DND-41 (cell line): ENCODE results near the gene DCUN1D3.

ENCODE experiments used
- EZH2 ChIP-seq: IDR thresholded peaks from 3 replicates; pipeline ENCODE4 v1.6.1; 2012; ENCODE audit warnings: borderline replicate concordance, low read depth, mild to moderate bottlenecking, moderate library complexity, low read length, inconsistent platforms; ENCODE audit not compliant: severe bottlenecking
- TF ChIP-seq, protein P1 (sequence below): IDR thresholded peaks from 2 replicates; pipeline ENCODE4 v1.5.1; 2012; ENCODE audit warnings: borderline replicate concordance, low read length, moderate library complexity, mild to moderate bottlenecking; ENCODE audit not compliant: poor library complexity, severe bottlenecking; ENCODE audit errors: extremely low read depth

DNA sequence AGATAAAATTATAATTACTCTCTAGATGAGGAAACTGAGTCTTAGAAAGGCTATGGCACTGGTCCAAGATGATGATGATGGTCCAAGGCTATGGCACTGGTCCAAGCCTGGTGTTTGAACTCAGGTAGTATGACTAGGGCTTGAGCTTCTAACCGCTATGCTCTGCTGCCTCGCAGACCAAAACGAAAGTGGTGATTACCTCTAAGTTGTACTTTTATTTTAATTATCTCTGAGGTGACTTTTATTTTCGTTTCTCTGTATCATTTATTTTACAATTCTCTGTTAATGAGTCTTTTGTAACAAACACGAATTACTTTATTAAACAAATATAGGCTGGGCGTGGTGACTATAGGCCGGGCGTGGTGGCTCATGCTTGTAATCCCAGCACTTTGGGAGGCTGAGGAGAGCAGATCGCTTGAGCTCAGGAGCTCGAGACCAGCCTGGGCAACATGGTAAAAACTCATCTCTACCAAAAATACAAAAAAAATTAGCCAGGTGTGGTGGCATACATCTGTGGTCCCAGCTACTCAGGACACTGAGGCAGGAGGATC, 88.2 kb downstream of the DCUN1D3 start:
- TF ChIP-seq EZH2: no peak
- TF ChIP-seq, protein P1, sequence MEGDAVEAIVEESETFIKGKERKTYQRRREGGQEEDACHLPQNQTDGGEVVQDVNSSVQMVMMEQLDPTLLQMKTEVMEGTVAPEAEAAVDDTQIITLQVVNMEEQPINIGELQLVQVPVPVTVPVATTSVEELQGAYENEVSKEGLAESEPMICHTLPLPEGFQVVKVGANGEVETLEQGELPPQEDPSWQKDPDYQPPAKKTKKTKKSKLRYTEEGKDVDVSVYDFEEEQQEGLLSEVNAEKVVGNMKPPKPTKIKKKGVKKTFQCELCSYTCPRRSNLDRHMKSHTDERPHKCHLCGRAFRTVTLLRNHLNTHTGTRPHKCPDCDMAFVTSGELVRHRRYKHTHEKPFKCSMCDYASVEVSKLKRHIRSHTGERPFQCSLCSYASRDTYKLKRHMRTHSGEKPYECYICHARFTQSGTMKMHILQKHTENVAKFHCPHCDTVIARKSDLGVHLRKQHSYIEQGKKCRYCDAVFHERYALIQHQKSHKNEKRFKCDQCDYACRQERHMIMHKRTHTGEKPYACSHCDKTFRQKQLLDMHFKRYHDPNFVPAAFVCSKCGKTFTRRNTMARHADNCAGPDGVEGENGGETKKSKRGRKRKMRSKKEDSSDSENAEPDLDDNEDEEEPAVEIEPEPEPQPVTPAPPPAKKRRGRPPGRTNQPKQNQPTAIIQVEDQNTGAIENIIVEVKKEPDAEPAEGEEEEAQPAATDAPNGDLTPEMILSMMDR: no peak
